ENCODE results near the gene VPREB1. TPM values are rescaled to one million over a fixed set of nuclear protein-coding genes. Genes with fewer than 3 reads are reported as not detected.
"Not testable (repeated sequence)": the region's sequence is repeated elsewhere in the genome, so short reads cannot be mapped to it uniquely, and the experiment has no call there.

Gene VPREB1
- total RNA-seq, 1 experiment from 2014 or later, result not detected

GRCh38 chr22:22287106-22287626 lies 42.6 kb downstream of the VPREB1 start:
- ATAC-seq; H3K27ac ChIP-seq (ENCODE audit: low read depth, low read length); H3K27me3 ChIP-seq (ENCODE audit: insufficient read depth, low read length); POLR2A ChIA-PET; CTCF ChIA-PET; H3K9me3 ChIP-seq (ENCODE audit: control insufficient read depth in 1 of 2, insufficient read depth in 1 of 2, low read depth in 1 of 2, low read length in 2 of 2); intact Hi-C loops (cut with micrococcal nuclease); H3K9ac ChIP-seq (ENCODE audit: low read length); H3K4me3 ChIP-seq (replicated peaks in 1 of 2; ENCODE audit: low read depth in 1 of 2, low read length in 2 of 2); H3K4me1 ChIP-seq (ENCODE audit: control insufficient read depth in 1 of 2, insufficient read depth in 2 of 2, low read length in 2 of 2); H3K4me2 ChIP-seq (ENCODE audit: low read length); H3K79me2 ChIP-seq (ENCODE audit: insufficient read depth, low read length); H3K9me2 ChIP-seq (ENCODE audit: insufficient read depth); RAD21 ChIA-PET (ENCODE audit: low non-redundant PET in 1 of 2, low total read pairs in 2 of 2, uncharacterized antibody in 2 of 2, unreplicated experiment in 2 of 2); BruUV-seq (replicated peaks); DNase-seq (ENCODE audit: low read depth, low spot score); H4K20me1 ChIP-seq (ENCODE audit: insufficient read depth); H2AFZ ChIP-seq (ENCODE audit: low read depth, low read length, poor library complexity, severe bottlenecking); H3K36me3 ChIP-seq (ENCODE audit: control insufficient read depth in 1 of 2, insufficient read depth in 2 of 2, low read length in 2 of 2): not testable (repeated sequence)

- ATAC-seq; POLR2A ChIA-PET; H3K79me2 ChIP-seq (ENCODE audit: insufficient read depth, low read length); CTCF ChIA-PET; H3K4me2 ChIP-seq (ENCODE audit: low read length); BruUV-seq (replicated peaks); RAD21 ChIA-PET (ENCODE audit: low non-redundant PET in 1 of 2, low total read pairs in 2 of 2, uncharacterized antibody in 2 of 2, unreplicated experiment in 2 of 2); H3K4me1 ChIP-seq (ENCODE audit: control insufficient read depth in 1 of 2, insufficient read depth in 2 of 2, low read length in 2 of 2); H3K27me3 ChIP-seq (ENCODE audit: insufficient read depth, low read length); H3K4me3 ChIP-seq (replicated peaks in 1 of 2; ENCODE audit: low read depth in 1 of 2, low read length in 2 of 2); H4K20me1 ChIP-seq (ENCODE audit: insufficient read depth); H3K9me3 ChIP-seq (ENCODE audit: control insufficient read depth in 1 of 2, insufficient read depth in 1 of 2, low read depth in 1 of 2, low read length in 2 of 2); H2AFZ ChIP-seq (ENCODE audit: low read depth, low read length, poor library complexity, severe bottlenecking); DNase-seq (ENCODE audit: low read depth, low spot score); H3K27ac ChIP-seq (ENCODE audit: low read depth, low read length); H3K36me3 ChIP-seq (ENCODE audit: control insufficient read depth in 1 of 2, insufficient read depth in 2 of 2, low read length in 2 of 2); H3K9me2 ChIP-seq (ENCODE audit: insufficient read depth); intact Hi-C loops (cut with micrococcal nuclease); H3K9ac ChIP-seq (ENCODE audit: low read length): not testable (repeated sequence)
Observed at GRCh38 chr22:22289666-22290065, 45.1 kb downstream of the VPREB1 start.

GRCh38 chr22:22291129-22291806 lies 46.7 kb downstream of the VPREB1 start:
- H3K36me3 ChIP-seq (ENCODE audit: control insufficient read depth in 1 of 2, insufficient read depth in 2 of 2, low read length in 2 of 2); DNase-seq (ENCODE audit: low read depth, low spot score); H3K9ac ChIP-seq (ENCODE audit: low read length); RAD21 ChIA-PET (ENCODE audit: low non-redundant PET in 1 of 2, low total read pairs in 2 of 2, uncharacterized antibody in 2 of 2, unreplicated experiment in 2 of 2); POLR2A ChIA-PET; H3K9me2 ChIP-seq (ENCODE audit: insufficient read depth); intact Hi-C loops (cut with micrococcal nuclease); H3K4me1 ChIP-seq (ENCODE audit: control insufficient read depth in 1 of 2, insufficient read depth in 2 of 2, low read length in 2 of 2); H3K27me3 ChIP-seq (ENCODE audit: insufficient read depth, low read length); CTCF ChIA-PET; H3K79me2 ChIP-seq (ENCODE audit: insufficient read depth, low read length); H4K20me1 ChIP-seq (ENCODE audit: insufficient read depth); H2AFZ ChIP-seq (ENCODE audit: low read depth, low read length, poor library complexity, severe bottlenecking); H3K4me2 ChIP-seq (ENCODE audit: low read length); H3K4me3 ChIP-seq (replicated peaks in 1 of 2; ENCODE audit: low read depth in 1 of 2, low read length in 2 of 2); H3K9me3 ChIP-seq (ENCODE audit: control insufficient read depth in 1 of 2, insufficient read depth in 1 of 2, low read depth in 1 of 2, low read length in 2 of 2); ATAC-seq; BruUV-seq (replicated peaks); H3K27ac ChIP-seq (ENCODE audit: low read depth, low read length): not testable (repeated sequence)

- CTCF ChIA-PET; H3K27ac ChIP-seq (ENCODE audit: low read depth, low read length); H4K20me1 ChIP-seq (ENCODE audit: insufficient read depth); H3K79me2 ChIP-seq (ENCODE audit: insufficient read depth, low read length); H3K9me3 ChIP-seq (ENCODE audit: control insufficient read depth in 1 of 2, insufficient read depth in 1 of 2, low read depth in 1 of 2, low read length in 2 of 2); ATAC-seq; intact Hi-C loops (cut with micrococcal nuclease); H2AFZ ChIP-seq (ENCODE audit: low read depth, low read length, poor library complexity, severe bottlenecking); H3K9ac ChIP-seq (ENCODE audit: low read length); POLR2A ChIA-PET; DNase-seq (ENCODE audit: low read depth, low spot score); H3K4me3 ChIP-seq (replicated peaks in 1 of 2; ENCODE audit: low read depth in 1 of 2, low read length in 2 of 2); H3K4me1 ChIP-seq (ENCODE audit: control insufficient read depth in 1 of 2, insufficient read depth in 2 of 2, low read length in 2 of 2); BruUV-seq (replicated peaks); RAD21 ChIA-PET (ENCODE audit: low non-redundant PET in 1 of 2, low total read pairs in 2 of 2, uncharacterized antibody in 2 of 2, unreplicated experiment in 2 of 2); H3K27me3 ChIP-seq (ENCODE audit: insufficient read depth, low read length); H3K36me3 ChIP-seq (ENCODE audit: control insufficient read depth in 1 of 2, insufficient read depth in 2 of 2, low read length in 2 of 2); H3K9me2 ChIP-seq (ENCODE audit: insufficient read depth); H3K4me2 ChIP-seq (ENCODE audit: low read length): not testable (repeated sequence)
Observed at GRCh38 chr22:22292656-22293055, 48.1 kb downstream of the VPREB1 start.
